GM21390 (cell line): ENCODE data around the gene RBM26.
A peak's percentile ranks its signal among the peaks of the same experiment; 100 is the strongest.

Experiments
- ATAC-seq: cut with Tn5 transposase; IDR thresholded peaks from one replicate; pipeline ENCODE4 v1.9.1; 2021; ENCODE audit not compliant: unreplicated experiment

RBM26 gene

DNA sequence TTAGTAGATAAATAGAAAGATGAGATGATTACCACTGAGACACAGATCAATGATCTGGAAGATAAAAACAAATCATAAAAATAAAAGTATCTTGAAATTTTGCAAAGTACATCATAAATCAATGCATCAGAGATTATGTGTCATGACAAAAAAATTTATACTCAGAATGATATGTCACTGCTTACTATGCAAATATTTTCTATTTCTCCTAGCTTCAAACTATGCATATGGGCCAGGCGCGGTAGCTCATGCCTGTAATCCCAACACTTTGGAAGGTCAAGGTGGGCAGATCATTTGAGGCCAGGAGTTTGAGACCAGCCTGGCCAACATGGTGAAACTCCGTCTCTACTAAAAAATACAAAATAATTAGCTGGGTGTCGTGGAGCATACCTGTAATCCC, 17.3 kb upstream of the RBM26 start:
- ATAC-seq, result no peak

DNA sequence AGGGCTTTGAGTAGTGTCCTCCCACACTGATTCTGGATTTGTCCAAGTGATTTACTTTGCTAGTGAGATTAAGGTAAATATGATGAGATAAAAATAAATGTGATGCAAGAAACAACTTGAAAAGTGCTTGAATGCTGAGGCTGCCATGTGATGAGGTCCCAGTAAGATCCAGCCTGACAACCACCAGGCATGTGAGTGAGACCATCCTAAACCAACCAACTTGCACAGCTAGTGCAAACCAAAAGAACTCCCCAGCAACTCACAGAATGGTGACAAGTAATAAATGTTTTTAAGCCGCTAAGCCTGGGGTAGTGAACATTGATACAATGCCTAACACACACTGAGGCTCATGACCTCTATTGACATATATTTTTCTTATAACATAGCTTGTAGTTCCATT, 13.3 kb upstream of the RBM26 start:
- no peak for ATAC-seq

DNA sequence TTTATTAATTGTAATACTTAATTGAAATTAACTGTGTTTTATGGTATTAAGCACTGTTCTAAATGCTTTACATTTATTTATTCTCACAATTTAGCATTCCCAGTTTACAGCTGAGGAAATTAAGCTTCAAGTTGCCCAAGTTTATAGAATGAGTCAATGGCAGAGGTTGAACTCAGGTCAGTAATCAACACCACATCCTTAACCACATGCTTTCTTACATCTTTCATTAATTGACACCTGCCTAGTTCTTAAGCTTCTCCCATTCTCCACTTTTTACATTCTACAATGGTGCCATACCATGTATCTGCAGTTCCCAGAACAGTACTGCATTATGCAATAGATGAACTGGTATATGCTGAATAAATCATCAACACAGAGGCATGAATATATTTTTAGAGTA, 11.7 kb upstream of the RBM26 start:
- ATAC-seq, result no peak

DNA sequence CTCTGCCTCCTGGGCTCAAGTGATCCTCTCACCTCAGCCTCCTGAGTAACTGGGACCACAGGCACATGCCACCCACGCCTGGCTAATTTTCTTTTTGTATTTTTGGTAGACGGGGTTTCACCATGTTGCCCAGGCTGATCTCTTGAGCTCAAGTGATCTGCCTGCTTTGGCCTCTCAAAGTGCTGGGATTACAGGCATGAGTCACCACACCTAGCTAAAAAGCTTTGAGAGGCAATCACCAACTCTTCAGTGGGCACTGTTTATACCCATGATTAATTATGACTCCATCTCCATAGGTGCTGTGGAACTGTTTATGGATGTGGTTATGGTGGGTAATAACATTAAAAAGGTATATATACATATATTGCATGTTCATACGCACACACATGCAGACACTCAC, 7.5 kb upstream of the RBM26 start:
- no peak for ATAC-seq

DNA sequence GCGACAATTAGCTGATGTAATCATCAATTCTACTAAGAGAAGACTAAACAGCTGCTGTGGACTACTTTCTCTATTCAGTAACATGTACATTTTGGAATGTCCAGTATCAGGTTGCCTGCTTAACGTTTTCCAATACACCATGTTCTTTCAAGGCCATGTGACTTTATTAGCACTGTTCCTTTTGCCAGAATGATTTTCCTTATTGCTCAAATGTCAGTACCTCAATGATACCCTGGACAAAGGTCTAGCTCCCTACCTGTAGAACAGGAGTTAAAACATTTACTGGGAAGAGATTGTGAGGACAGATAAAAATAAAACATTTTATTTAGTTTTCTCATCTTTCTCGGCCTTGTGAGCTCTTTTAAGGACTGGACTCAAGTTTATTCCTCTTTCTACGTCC, 3.8 kb upstream of the RBM26 start:
- no peak for ATAC-seq

DNA sequence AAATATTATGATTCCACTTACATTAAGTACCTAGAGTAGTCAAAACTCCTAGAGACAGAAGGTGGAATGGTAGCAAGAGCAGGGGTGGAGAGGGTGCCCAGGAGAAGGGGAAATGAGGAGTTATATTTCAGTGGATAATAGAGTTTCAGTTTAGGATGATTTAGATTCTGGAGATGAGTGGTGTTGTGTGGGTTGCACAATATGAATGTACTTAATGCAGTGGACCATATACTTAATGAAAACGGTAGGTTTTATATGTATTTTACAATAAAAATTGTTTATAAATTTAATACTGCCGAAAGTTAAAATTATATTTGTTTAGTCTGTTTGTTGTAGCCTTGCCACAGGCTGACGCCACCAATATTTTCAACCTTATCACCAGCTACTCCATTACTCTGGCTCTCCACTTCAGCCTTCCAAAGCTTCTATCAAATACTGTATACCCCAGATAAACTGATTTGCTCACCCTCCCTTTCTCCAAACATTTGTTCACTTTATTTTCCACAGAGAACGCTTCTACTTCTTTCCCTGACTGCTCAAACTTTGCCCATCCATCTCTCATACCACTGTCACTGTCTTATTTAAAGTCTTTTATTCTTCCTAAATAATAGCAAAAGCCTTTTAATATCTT, 1.4 kb upstream of the RBM26 start:
- no peak for ATAC-seq

DNA sequence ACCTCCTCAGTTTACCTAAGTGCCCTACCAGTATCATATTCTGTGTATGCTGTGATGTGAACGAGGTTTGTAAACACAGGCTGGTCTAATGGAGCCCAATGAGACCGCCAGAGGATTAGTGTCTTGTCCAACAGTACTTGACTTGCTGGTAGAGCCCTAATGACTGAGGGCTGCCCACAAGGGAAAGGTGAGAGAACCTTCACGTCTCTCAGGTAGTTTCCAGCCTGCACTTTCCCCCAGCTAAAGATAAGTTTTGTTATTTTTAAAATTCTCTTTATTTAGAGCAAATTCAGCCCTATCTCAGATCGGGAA, 498 bp upstream of the RBM26 start:
- ATAC-seq, result peak; percentile 24

DNA sequence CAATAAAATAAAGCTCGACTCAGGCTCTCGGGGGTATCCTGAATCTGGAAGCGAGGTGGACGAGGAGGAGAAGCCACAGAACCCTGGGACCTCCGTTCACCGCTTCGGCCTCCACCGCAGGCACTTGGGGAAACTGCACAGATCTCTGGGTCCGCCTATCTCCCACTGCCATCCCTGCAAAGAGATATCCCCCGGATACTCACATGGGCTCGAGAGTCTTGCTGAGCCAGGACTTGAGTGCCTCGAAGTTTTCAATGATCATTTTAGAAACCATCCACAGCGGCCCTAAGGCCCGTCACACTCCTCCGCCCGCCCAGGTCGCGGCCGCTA, 589 bp downstream of the RBM26 start:
- ATAC-seq, result peak; percentile 42

DNA sequence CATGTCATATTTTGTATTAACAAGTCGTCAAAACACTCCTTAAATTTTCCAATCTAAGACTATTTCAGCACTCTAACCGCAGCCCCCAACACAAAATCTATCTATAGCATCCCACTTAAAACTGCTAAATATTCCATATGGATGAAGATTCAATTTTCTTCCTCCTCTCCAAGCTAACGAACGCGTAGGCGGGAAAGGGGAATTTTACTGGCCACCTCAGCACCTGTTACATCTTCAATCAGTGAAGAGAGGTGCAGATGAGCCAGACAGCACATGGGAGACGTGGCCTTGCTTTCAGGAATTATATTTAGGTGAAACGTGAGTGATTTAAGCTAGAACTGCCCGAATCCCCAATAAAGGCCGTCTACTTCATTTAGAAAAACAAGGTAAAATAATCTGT, 1.1 kb downstream of the RBM26 start:
- no peak for ATAC-seq

DNA sequence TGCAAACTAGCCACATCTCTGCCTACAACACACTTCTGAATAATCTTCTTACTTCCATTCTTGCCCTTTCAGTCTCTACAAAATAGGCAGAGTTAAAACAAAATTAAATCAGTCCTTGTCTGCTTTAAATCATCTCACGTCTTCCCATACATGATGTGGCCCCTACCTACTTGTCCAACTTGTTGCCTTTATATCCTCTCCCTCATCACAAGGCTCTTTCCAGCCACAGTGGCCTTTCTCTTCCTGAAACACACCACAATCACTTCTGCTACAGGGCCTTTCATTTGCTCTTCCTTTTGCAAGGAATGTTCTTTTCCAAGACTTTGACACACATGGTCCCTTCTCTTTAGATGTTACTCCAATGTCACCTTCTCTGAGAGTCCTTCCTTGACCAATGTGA, 1.7 kb downstream of the RBM26 start:
- ATAC-seq, result no peak

DNA sequence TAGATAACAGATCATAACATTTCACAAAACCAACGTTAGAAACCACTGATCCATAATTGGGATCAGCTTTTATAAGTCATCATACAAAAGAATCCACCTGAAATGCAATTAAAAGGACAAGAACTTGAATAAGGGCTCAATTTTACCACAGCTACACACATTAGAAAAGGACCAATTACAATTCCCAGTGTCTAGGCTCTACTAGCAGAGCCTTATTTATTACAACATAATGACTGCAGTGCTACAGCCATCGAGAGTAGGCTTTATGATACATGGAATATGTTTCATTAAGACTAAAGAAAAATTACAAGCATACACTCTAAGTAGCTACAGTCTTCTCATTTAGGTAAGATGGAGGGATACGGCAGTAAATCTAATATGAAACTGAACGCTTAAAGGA, 2.9 kb downstream of the RBM26 start:
- ATAC-seq, result no peak

DNA sequence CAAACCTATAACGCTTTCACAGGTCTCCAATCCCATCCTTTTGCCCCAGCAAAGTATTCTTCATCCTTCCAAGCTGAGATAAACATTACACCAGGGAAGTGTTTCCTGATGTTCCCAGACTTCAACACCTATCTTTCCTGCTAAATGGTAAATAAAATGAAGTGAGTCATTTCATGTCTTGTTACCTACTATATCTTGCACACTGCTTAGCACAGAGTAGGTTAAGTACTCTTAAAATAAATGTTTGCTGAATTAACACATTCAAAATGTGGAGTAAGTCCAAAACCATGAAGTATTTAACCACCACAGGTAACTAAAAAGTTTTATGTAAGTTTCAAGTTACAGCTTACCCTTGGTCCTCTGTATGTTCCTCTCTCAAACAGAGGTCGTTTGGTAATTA, 3.4 kb downstream of the RBM26 start:
- no peak for ATAC-seq

DNA sequence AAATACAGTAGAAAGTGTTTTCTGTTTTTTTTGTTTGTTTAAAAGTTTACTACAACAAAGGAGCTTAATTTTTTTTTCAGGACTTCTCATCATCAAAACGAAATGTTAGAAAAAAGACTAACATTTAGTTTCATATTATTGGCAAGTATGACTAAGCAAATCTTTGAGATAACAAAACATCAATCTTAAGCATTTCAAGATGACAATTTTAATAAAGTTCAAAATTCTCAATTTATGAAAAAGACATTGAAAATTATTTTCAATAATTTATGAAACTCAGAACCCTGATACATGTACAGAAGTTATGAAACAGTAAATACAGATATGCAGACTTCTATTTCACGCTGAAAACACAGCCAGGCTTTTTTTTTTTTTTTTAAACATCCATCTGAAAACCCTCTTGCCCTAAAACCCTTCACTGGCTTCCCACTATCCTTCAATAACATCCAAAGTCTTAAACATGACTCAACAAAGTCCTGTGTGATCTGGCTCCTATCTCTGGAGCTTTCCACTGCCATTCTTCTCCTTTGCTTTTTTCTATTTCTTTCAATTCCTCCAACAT, 3.9 kb downstream of the RBM26 start:
- ATAC-seq, result no peak

DNA sequence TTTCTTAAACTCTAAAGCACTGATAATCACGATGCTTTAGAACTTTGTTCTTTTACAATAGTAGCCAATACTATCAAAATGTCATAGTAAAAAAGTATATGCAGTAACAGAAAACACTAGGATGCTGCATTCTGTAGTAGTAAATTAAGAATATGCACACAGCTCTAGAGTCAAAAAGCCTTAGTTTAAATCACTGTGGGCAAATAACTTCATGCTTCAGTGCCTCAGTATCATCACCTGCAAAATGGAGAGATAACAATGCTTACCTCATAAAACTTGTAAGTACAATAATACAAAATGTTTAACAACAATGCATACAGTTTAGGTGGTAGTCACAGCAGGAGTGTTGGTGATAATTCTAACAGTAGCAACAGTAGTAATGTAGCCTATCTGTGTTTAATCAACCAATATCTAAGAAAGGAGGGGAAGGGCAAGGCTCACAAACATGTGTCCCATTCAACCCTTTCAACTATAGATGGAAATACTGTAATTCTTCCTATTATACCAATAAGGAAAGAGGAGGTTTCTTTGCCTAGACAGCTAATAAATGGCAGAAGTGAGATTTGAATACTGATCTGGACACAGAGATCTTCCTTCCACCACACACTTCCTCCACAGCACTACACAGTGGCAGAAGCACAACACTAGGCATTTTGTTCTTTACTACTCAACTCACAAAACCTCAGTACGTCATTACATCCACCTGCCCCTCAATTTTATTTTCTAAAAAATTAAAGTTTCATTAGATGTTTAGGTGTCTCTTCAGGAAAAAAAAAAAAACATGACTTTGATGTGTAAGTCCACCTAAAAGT, 4.6 kb downstream of the RBM26 start:
- ATAC-seq, result peak; percentile 39

DNA sequence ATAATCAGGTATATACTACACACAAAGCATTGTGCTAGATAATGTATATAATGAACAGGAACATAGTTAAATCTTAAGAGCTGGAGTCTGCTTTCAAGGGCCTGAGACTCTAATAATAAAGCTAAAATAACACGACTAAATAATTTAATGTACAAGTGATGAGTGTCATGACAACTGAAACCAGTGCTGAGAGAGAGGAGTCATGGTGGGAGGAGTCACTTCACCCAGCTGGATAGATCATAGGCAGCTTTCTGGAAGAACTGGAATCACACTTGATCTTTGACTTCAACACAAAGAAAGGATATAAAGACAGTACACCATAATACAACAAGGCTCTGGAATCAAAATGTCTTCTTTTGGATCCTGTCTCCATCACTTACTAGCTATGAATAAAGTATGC, 7.1 kb downstream of the RBM26 start:
- ATAC-seq, result no peak

DNA sequence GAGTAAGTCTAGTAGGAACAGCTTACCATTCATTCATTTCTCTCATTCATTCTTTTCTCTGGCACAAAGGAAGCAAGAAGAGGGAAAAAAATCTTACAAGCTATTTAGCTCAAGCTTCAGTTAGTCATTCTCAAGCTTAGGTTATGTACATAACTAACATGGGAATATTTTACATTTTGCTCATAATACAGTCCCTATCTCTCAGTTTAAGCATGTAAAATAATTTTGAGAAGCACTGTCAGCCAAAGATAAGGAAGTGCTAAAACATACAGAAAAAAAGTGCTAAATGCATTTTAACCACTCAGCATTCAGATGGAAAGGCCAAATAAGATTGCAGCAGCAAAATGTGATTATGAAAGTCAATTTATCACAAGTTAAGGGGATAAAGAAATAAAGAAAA, 7.9 kb downstream of the RBM26 start:
- no peak for ATAC-seq

DNA sequence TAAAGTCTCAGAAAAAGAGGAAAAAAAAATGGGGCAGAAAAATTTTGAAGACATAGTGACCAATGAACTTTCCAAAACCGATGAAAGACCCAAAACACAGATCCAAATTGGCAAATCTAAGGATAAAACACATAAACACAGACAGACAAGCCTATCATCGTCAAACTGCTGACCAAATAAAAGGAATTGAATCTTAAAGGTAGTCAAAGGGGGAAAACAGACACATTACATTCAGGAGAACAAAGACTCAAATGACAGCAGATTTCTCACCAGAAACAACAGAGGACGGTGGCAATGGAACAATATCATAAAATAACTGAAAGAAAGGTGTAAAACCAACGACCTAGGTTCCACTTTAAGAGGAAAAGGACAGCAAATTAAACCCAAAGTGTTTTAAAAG, 10.2 kb downstream of the RBM26 start:
- no peak for ATAC-seq

DNA sequence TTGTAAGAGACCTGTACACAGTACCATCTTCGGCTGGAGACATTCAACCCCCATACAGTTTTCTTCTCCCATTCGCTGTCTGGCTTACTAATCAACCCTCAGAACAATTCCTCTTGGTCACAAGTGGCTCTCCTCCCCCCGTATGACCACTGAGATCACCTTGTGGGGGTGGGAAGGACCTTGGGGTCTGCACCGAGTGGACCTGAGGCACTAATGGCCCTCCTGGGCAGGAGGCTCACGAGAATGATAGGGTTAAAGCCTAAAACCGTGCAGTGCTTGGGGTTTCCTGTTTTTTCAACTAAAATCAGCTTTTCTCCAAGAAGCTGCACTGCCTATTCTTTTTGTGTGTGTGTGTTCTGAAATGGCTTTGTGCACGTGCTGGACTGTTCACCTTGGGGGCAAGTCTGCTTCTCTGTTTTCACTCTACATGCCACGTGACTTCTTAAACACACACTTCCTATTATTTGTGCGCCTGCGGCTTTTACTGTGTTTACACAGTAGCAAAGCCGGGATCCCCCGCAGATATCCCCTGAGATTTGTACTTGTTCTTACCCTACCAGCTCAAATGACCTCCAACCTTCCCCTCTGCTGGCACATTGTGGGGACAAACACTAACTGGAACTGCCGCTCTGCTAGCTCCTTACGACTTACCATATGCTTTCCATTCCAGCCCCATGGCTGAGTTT, 12.3 kb downstream of the RBM26 start:
- ATAC-seq, result peak; percentile 80

DNA sequence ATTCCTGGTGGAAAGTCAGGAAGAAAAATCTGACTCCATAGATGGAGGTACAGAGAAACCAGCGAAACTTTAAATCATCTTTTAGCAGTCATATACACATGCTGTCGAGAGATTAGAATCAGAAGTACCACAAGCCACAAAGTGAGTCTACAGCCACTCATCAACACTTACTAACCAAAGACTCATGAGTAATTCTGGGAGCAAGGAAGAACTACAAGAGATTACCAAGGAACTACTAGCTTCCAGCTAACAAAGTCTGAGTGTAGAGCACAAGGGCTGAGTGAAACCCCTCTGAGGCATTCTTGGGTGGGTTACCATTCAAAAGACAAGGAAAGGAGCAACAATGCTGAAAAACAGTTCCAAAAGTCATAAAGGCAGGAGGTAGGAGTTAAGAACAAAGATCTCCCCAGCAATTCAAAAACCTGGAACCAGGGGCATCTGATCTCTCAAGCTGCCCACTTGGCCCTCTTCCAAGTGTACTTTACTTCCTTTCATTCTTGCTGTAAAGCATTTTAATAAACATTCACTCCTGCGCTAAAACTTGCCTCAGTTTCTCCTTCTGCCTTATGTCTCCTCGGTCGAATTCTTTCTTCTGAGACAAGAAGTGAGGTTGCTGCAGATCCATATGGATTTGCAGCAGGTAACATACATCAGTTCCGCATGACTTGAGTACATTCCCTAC, 13.0 kb downstream of the RBM26 start:
- peak; percentile 41 for ATAC-seq

DNA sequence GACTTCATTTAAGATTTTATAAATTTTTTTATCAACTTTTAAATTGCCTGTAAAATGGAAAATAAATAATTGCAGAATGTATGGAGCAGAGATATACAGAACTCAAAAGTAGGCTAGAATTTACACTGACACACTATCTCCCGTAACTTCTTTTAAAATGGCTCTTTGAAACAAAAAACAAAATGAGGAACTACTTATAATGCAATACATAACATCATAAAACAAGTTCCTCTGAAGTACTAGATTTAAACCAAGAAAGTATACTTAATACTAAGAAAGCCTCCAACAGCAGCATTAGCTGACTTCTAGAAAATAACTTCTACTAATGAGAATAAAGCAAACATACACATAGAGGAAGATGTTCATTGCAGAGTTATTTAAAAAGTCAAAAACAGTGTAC, 17.0 kb downstream of the RBM26 start:
- no peak for ATAC-seq

DNA sequence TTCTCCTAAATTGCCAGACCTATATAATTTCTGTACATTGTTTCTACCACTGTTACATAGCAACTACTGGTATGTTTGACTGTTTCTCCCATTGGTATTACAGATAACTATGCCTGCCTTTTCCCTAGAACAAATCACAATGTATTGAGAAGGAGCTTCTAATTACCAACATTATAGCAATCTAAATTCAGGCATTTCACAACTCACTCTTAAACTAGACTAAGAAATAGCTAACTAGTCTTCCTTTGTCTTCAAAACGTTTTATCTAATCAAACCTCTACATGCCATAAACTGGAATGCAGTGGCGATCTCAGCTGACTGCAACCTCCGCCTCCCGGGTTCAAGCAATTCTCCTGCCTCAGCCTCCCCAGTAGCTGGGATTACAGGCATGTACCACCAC, 18.2 kb downstream of the RBM26 start:
- ATAC-seq, result no peak
